Keratinocyte (primary cell): ENCODE measurements around the gene FAM107B. TPM values are rescaled to one million over a fixed set of nuclear protein-coding genes. Genes with fewer than 3 reads are reported as not detected.

ENCODE experiments used
- DNase-seq: peaks from one replicate; pipeline ENCODE4 v3.0.0-alpha.2; 2011; ENCODE audit warnings: low read depth, missing footprints, low spot score
- FAIRE-seq: peaks from 2 replicates; lab custom pipeline; 2011; peaks lifted over from hg19 to GRCh38; lab: Jason Lieb, UNC
- H2AFZ ChIP-seq: 2 replicates; pipeline ENCODE4 v1.6.0; 2012; ENCODE audit warnings: low read length, control low read depth, inconsistent platforms; ENCODE audit not compliant: control insufficient read depth
- H3K27ac ChIP-seq: 2 replicates; pipeline ENCODE4 v1.5.1; 2011; ENCODE audit warnings: low read length; ENCODE audit not compliant: control insufficient read depth, insufficient read depth
- H3K27me3 ChIP-seq: 3 replicates; pipeline ENCODE4 v1.6.0; 2011; ENCODE audit warnings: low read length; ENCODE audit not compliant: control insufficient read depth, insufficient read depth; ENCODE audit errors: extremely low read depth
- H3K36me3 ChIP-seq, 2 experiments: 2 replicates in 1 of 2; 3 replicates in 1 of 2; pipeline ENCODE4 v1.5.1; 2011; ENCODE audit warnings: low read length in 2 of 2, mild to moderate bottlenecking in 1 of 2; ENCODE audit not compliant: control insufficient read depth in 2 of 2, insufficient read depth in 2 of 2; ENCODE audit errors: extremely low read depth in 1 of 2
- H3K4me1 ChIP-seq: 3 replicates; pipeline ENCODE4 v1.5.1; 2011; ENCODE audit warnings: low read length; ENCODE audit not compliant: control insufficient read depth, insufficient read depth; ENCODE audit errors: extremely low read depth
- H3K4me2 ChIP-seq: 3 replicates; pipeline ENCODE4 v1.6.0; 2011; ENCODE audit warnings: low read depth, low read length; ENCODE audit not compliant: control insufficient read depth, insufficient read depth; ENCODE audit errors: extremely low read depth
- H3K4me3 ChIP-seq, 3 experiments: fragments of 200-600 bp in 1 of 3; sonication (generic) in 1 of 3; 2 replicates in 2 of 3; 3 replicates in 1 of 3; pipeline ENCODE4 v1.5.1; 2011 to 2016; ENCODE audit warnings: low read length in 3 of 3, mild to moderate bottlenecking in 3 of 3, control low read depth in 2 of 3, inconsistent platforms in 1 of 3, low read depth in 1 of 3, mixed read lengths in 1 of 3, mixed run types in 1 of 3, moderate library complexity in 1 of 3; ENCODE audit not compliant: control insufficient read depth in 2 of 3, insufficient read depth in 2 of 3; ENCODE audit errors: extremely low read depth in 1 of 3
- H3K79me2 ChIP-seq: 2 replicates; pipeline ENCODE4 v1.6.0; 2012; ENCODE audit warnings: low read length; ENCODE audit not compliant: control insufficient read depth, insufficient read depth
- H3K9ac ChIP-seq: 3 replicates; pipeline ENCODE4 v1.6.0; 2011; ENCODE audit warnings: low read length; ENCODE audit not compliant: control insufficient read depth, insufficient read depth; ENCODE audit errors: extremely low read depth
- H3K9me1 ChIP-seq: 3 replicates; pipeline ENCODE4 v1.6.0; 2011; ENCODE audit warnings: low read length; ENCODE audit not compliant: control insufficient read depth, insufficient read depth; ENCODE audit errors: extremely low read depth
- H3K9me3 ChIP-seq: 2 replicates; pipeline ENCODE4 v1.5.1; 2012; ENCODE audit warnings: low read depth, low read length; ENCODE audit not compliant: control insufficient read depth
- H4K20me1 ChIP-seq: 3 replicates; pipeline ENCODE4 v1.6.0; 2011; ENCODE audit warnings: low read length; ENCODE audit not compliant: control insufficient read depth, insufficient read depth; ENCODE audit errors: extremely low read depth
- CTCF ChIP-seq, 3 experiments: IDR thresholded peaks in 1 of 3; conservative IDR thresholded peaks in 1 of 3; optimal IDR thresholded peaks in 1 of 3; 2 replicates in 2 of 3; 3 replicates in 1 of 3; pipeline versions ENCODE3 to v1.5.1; 2011; ENCODE audit warnings: low read length in 3 of 3, mild to moderate bottlenecking in 3 of 3, moderate library complexity in 2 of 3, control low read depth in 1 of 3, inconsistent platforms in 1 of 3; ENCODE audit not compliant: insufficient read depth in 2 of 3; ENCODE audit errors: extremely low read depth in 1 of 3
- EZH2 ChIP-seq: IDR thresholded peaks from one replicate; pipeline ENCODE4 v1.6.1; 2012; ENCODE audit warnings: inconsistent platforms, mild to moderate bottlenecking, low read length, moderate library complexity
- dilution Hi-C: fragments of 300-500 bp; cut with MboI; formaldehyde crosslinking; loops from one replicate; pipeline ENCODE4 v1.7.0; 2020; ENCODE audit warnings: low sequenced_read_pairs; ENCODE audit not compliant: extremely low pct_ligation_motif_present
- polyA plus RNA-seq, 5 experiments: library from polyadenylated mRNA; depleted of rRNA in 3 of 5; stranded (reverse) in 3 of 5; stranded (forward) in 1 of 5; unstranded in 1 of 5; fragments of >200 nt; gene quantifications; 1 replicate in 1 of 5; 2 replicates in 3 of 5; 3 replicates in 1 of 5; pipeline versions ENCODE4 v1.2.1 to v1.2.3, GENCODE V29; 2011 to 2012; ENCODE audit warnings: missing spikeins in 2 of 5, low read depth in 1 of 5, low replicate concordance in 1 of 5

FAM107B gene
- polyA plus RNA-seq, 1 donor (not counting 4 experiments of a cell fraction or from before 2014, with no cell fraction given): 8.7 TPM

- no peak overlapping the region for H3K4me2 ChIP-seq
- H3K79me2 ChIP-seq: peaks cover 11% of the 10 kb centered on the region
- dilution Hi-C loops: no loop called here
- H3K9me3 ChIP-seq: no peaks in the 10 kb centered on the region
- FAIRE-seq (no peak), DNase-seq (no peak)
- TF ChIP-seq CTCF (optimal IDR thresholded peaks at IDR 0.05 in 1 of 3, IDR thresholded peaks at IDR 0.05 in 1 of 3, conservative IDR thresholded peaks at IDR 0.05 in 1 of 3; ENCODE audit: extremely low read depth in 1 of 3, insufficient read depth in 2 of 3, low read length in 3 of 3) (no peak), EZH2 (no peak)
- no peaks in the 10 kb centered on the region for H4K20me1 ChIP-seq
- peaks cover 15% of the 10 kb centered on the region for H3K4me1 ChIP-seq
- no peak overlapping the region for H3K27ac ChIP-seq
- H3K4me3 ChIP-seq: no peak overlapping the region
- no peak overlapping the region for H3K9ac ChIP-seq
- peaks cover 0 to 1% of the 10 kb centered on the region in 2 experiments for H3K36me3 ChIP-seq
- H3K27me3 ChIP-seq: no peaks in the 10 kb centered on the region
- no peak overlapping the region for H2AFZ ChIP-seq
- H3K9me1 ChIP-seq: peaks cover 2% of the 10 kb centered on the region
Observed at GRCh38 chr10:14563076-14563336, 211.7 kb downstream of the FAM107B start.

DNA sequence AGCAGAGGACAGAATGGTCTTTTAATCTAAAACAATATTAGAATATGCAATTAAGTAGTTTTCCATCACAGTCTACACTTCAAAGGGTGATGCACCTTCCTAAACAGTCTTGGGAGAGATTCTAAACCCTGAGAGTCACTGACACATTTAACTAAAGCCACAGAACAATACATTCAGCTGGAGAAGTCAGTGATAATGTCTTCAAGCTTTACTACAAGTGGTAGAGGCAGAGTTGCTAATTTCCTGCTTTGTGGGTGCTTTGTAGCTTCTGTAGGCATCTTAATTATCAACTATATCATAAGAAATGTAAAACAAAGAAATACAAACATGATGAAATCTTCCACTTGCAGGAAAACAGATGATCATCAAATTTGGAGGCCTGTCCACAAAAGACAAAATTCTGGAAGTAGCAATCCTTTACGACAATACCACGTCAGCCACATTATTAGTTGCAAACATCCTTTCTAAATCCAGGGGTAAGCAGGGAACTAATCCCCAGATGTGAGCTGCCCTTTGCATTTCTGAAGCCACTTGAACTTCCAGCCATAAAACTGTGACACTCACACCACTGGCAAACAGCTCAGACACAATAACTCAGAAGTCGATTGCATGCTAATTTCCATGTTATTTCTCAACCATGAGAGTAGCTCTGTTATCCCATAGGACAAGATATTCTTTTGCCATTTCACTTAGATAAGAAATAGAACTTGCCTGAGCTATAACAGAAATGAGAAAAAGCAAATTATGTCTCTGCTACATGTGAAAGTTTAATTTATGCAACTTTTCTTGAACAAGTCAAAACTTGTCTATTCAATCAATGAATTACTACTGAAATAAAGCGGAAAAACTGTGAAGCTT, 212.2 kb downstream of the FAM107B start:
- Histone ChIP-seq H3K9me1 (peaks cover 2% of the 10 kb centered on the region), H3K4me3 (no peak overlapping the region), H2AFZ (no peak overlapping the region), H3K4me1 (peaks cover 15% of the 10 kb centered on the region), H3K79me2 (peaks cover 16% of the 10 kb centered on the region), H3K4me2 (no peak overlapping the region), H3K36me3 (no peaks in the 10 kb centered on the region), H4K20me1 (no peaks in the 10 kb centered on the region), H3K27me3 (no peaks in the 10 kb centered on the region), H3K9me3 (no peaks in the 10 kb centered on the region), H3K9ac (no peak overlapping the region), H3K27ac (no peak overlapping the region)
- TF ChIP-seq CTCF (optimal IDR thresholded peaks at IDR 0.05 in 1 of 3, IDR thresholded peaks at IDR 0.05 in 1 of 3, conservative IDR thresholded peaks at IDR 0.05 in 1 of 3; ENCODE audit: extremely low read depth in 1 of 3, insufficient read depth in 2 of 3, low read length in 3 of 3) (no peak), EZH2 (no peak)
- FAIRE-seq (peak; percentile 5), DNase-seq (no peak)
- dilution Hi-C loops: no loop called here
